Retinal pigment epithelial cell (primary cell): Measurements from ENCODE around the gene PGRMC2.
A peak's percentile ranks its signal among the peaks of the same experiment; 100 is the strongest.

ENCODE experiments used
- DNase-seq: peaks from one replicate; pipeline ENCODE4 v3.0.0-alpha.2; 2010; ENCODE audit warnings: low read depth
- H3K4me3 ChIP-seq: 2 replicates; pipeline ENCODE4 v1.5.1; 2011; ENCODE audit warnings: mild to moderate bottlenecking, low read length, control low read depth, moderate library complexity
- CTCF ChIP-seq: conservative IDR thresholded peaks from 2 replicates; pipeline ENCODE4 v1.5.1; 2011; ENCODE audit warnings: low read depth, low read length, control low read depth, inconsistent platforms

Gene PGRMC2

GRCh38 chr4:128291096-128291495 is 3.5 kb upstream of the PGRMC2 start:
- DNase-seq, result no peak
- H3K4me3 ChIP-seq, result no peak overlapping the region
- TF ChIP-seq CTCF, result no peak

- TF ChIP-seq CTCF, result no peak
- DNase-seq, result no peak
- no peak overlapping the region for H3K4me3 ChIP-seq
Measured at GRCh38 chr4:128290526-128290925, 2.9 kb upstream of the PGRMC2 start.

GRCh38 chr4:128289523-128290158 is 2.0 kb upstream of the PGRMC2 start:
- no peak for TF ChIP-seq CTCF
- H3K4me3 ChIP-seq, result no peak overlapping the region
- DNase-seq, result no peak

GRCh38 chr4:128288689-128289106 is 1.1 kb upstream of the PGRMC2 start:
- DNase-seq, result no peak
- no peak for TF ChIP-seq CTCF
- H3K4me3 ChIP-seq, result peak overlapping the region; percentile 68

GRCh38 chr4:128287871-128288688 is 467 bp upstream of the PGRMC2 start:
- peak; percentile 5 for TF ChIP-seq CTCF
- peak; percentile 97 for DNase-seq
- H3K4me3 ChIP-seq, result peak overlapping the region; percentile 74

GRCh38 chr4:128286474-128287058 is 1.0 kb downstream of the PGRMC2 start:
- H3K4me3 ChIP-seq, result peak overlapping the region; percentile 74
- no peak for DNase-seq
- no peak for TF ChIP-seq CTCF
